ENCODE data around the gene RMDN3. TPM values are rescaled to one million over a fixed set of nuclear protein-coding genes. Genes with fewer than 3 reads are reported as not detected.

RMDN3 gene, protein sequence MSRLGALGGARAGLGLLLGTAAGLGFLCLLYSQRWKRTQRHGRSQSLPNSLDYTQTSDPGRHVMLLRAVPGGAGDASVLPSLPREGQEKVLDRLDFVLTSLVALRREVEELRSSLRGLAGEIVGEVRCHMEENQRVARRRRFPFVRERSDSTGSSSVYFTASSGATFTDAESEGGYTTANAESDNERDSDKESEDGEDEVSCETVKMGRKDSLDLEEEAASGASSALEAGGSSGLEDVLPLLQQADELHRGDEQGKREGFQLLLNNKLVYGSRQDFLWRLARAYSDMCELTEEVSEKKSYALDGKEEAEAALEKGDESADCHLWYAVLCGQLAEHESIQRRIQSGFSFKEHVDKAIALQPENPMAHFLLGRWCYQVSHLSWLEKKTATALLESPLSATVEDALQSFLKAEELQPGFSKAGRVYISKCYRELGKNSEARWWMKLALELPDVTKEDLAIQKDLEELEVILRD
- 135 TPM for polyA plus RNA-seq (2012; ENCODE audit: insufficient read depth, insufficient read length, low read depth)

DNA sequence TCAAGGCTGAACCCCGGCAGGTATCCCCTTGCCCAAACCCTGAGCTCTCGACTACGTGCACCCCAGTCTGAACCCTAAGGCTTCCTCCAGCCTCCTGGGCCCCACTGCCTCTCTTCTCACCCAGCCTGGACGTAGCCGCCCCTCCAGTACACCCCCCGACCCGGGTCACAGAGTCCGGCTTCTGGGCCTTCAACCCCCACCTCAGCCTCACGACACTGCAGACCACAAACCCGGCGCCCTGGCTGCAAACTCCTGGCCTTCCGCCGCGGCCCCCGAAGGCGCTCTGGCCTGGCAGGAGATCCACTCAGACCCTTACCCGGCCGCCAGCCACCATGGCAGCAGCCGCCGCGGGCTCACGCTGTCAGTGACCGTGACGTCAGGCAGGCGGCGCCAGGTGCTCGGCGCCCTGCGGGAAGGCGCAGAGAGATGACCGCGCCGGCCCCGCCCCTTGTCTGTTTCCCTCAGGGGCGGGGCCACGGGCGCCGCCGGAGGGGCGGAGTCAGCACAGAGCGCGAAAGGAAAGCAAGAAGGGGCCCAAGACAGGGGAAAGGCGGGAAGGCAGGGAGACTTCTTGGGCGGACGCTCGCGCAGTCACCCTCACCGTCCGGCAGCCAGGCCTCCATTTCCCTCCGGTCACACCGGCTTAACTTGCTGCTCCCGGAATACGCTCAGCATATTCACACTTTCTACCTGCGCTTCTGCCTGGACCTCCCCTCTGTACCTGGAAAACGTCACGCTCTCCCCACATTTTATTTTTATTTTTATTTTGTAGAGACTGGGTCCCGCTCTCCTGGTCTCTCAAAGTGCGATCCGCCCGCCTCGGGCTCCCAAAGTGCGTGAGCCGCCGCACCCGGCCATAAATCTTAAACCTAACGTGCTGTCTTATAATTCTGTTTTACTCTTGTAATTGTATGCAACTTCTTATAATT lies at the start of gene RMDN3:
Gene RMDN3, minus strand, starts transcription at position 372 of the 929 bp plus-strand sequence. CDS start 471 bp downstream, outside the sequence.
- peak; percentile 96 for DNase-seq
- peaks cover 5% of the 10 kb centered on the region for H3K4me1 ChIP-seq
- no peaks in the 10 kb centered on the region for H3K27me3 ChIP-seq
- peaks cover 16% of the 10 kb centered on the region for H3K36me3 ChIP-seq
- TF ChIP-seq, protein P1, sequence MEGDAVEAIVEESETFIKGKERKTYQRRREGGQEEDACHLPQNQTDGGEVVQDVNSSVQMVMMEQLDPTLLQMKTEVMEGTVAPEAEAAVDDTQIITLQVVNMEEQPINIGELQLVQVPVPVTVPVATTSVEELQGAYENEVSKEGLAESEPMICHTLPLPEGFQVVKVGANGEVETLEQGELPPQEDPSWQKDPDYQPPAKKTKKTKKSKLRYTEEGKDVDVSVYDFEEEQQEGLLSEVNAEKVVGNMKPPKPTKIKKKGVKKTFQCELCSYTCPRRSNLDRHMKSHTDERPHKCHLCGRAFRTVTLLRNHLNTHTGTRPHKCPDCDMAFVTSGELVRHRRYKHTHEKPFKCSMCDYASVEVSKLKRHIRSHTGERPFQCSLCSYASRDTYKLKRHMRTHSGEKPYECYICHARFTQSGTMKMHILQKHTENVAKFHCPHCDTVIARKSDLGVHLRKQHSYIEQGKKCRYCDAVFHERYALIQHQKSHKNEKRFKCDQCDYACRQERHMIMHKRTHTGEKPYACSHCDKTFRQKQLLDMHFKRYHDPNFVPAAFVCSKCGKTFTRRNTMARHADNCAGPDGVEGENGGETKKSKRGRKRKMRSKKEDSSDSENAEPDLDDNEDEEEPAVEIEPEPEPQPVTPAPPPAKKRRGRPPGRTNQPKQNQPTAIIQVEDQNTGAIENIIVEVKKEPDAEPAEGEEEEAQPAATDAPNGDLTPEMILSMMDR (IDR thresholded peaks at IDR 0.05; ENCODE audit: low read depth, low read length): no peak
- H3K4me3 ChIP-seq (ENCODE audit: low read depth, low read length): peak within 1 kb of the TSS; percentile 77
- no peaks in the 10 kb centered on the region for H3K9me3 ChIP-seq

DNA sequence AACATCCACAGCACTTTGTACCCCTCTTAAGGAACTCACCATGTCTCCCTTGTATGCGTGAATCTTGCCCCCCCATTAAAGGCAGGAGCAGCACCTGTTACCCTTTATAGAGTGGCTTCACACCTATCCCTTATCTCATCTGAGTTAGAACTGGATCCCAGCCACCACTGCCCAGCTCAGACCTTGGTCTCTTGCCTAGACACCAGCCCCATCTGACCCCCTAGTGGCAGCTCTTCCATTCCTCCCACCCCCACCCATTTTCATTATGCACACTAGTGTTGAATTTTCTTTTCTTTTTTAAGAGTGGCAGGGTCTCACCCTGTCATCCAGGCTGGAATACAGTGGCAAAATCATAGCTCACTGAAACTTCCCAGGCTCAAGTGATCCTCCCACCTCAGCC lies 48.6 kb upstream of the RMDN3 start:
- no peaks in the 10 kb centered on the region for H3K4me1 ChIP-seq
- H3K36me3 ChIP-seq: no peaks in the 10 kb centered on the region; the same call in 1 of the 2 replicates
- DNase-seq: no peak
- no peaks in the 10 kb centered on the region for H3K27me3 ChIP-seq
- TF ChIP-seq, protein P1 (IDR thresholded peaks at IDR 0.05; ENCODE audit: low read depth, low read length): no peak
- no peaks in the 10 kb centered on the region for H3K9me3 ChIP-seq
- no peak overlapping the region for H3K4me3 ChIP-seq (ENCODE audit: low read depth, low read length)

DNA sequence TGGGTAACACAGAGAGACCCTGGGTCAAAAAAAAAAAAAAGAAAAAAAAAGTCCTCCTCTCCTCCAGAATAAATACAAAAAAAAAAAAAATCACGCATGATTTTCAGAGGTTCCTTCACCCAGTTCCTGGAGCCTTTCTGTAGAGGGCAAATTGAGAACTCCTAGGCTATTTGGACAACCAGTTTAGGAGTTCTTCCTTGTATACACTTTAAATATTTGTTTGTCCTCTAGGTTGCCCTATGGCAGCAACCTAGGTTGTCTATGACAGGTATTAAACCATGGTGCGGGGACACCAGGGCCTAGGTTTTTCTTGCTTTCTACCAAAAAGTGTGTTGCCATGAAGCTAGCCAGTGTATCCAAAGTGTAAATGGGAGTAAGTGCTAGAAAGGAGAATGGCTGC lies 48.0 kb upstream of the RMDN3 start:
- no peak for DNase-seq
- H3K4me3 ChIP-seq (ENCODE audit: low read depth, low read length): no peak overlapping the region
- no peaks in the 10 kb centered on the region for H3K4me1 ChIP-seq
- no peaks in the 10 kb centered on the region; the same call in 1 of the 2 replicates for H3K36me3 ChIP-seq
- no peaks in the 10 kb centered on the region for H3K9me3 ChIP-seq
- no peaks in the 10 kb centered on the region for H3K27me3 ChIP-seq
- TF ChIP-seq, protein P1 (IDR thresholded peaks at IDR 0.05; ENCODE audit: low read depth, low read length): no peak

DNA sequence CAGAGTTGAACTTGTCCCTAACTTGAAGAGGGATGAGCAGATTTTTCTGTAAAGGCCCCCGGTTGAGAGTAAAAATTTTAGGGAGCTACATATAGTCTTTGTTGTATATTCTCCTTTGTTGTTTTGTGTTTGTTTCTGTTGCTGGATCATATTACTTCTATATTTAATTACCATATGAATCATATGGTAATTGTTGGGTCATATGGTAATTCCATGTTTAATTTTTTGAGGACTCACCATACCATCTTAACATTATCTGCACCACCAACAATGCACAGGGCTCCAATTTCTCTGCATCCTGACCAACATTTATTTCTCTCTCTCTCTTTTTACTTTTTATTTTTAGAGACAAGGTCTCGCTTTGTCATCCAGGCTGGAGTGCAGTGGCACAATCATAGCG lies 44.5 kb upstream of the RMDN3 start:
- Histone ChIP-seq H3K36me3 (no peaks in the 10 kb centered on the region; the same call in 1 of the 2 replicates), H3K9me3 (no peaks in the 10 kb centered on the region), H3K27me3 (no peaks in the 10 kb centered on the region), H3K4me3 (ENCODE audit: low read depth, low read length) (no peak overlapping the region), H3K4me1 (no peaks in the 10 kb centered on the region)
- TF ChIP-seq, protein P1 (IDR thresholded peaks at IDR 0.05; ENCODE audit: low read depth, low read length): no peak
- no peak for DNase-seq

DNA sequence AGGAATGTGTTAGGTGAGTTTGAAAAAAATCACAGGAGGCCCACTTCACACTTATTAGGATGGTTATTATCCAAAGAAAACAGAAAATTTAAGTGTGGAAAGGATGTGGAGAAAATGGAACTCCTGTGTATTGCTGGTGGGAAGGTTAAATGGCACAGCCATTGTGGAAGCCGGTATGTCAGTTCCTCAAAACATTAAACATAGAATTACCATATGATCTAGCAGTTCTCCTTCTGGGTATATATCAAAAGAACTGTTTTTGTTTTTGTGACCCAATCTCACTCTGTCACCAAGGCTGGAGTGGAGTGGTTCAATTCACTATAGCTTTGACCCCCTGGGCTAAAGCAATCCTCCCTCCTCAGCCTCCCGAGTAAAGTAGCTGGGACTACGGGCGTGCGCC lies 41.5 kb upstream of the RMDN3 start:
- H3K27me3 ChIP-seq: no peaks in the 10 kb centered on the region
- H3K4me3 ChIP-seq (ENCODE audit: low read depth, low read length): no peak overlapping the region
- peaks cover 12% of the 10 kb centered on the region for H3K36me3 ChIP-seq
- no peak for DNase-seq
- no peaks in the 10 kb centered on the region for H3K9me3 ChIP-seq
- TF ChIP-seq, protein P1 (IDR thresholded peaks at IDR 0.05; ENCODE audit: low read depth, low read length): no peak
- no peaks in the 10 kb centered on the region for H3K4me1 ChIP-seq

Measured in BE2C (cell line).